K562 (cell line): ENCODE results near the gene NHSL2. TPM values are rescaled to one million over a fixed set of nuclear protein-coding genes. Genes with fewer than 3 reads are reported as not detected.

Source experiments
- ATAC-seq: fragments of 200-7000 bp; cut with Tn5 transposase; 3 replicates; pipeline ENCODE4 v1.9.1; 2020; ENCODE audit warnings: moderate library complexity
- BruUV-seq: library from RNA; stranded (reverse); fragments of 400-500 nt; replicated peaks from 2 replicates; lab custom pipeline; 2021; lab: Mats Ljungman, UMichigan
- CTCF ChIA-PET: fragments of 300-600 bp; formaldehyde crosslinking; extraction: SDS; loops from one replicate; lab custom pipeline; 2021; ENCODE audit warnings: low intra/inter-chr PET ratio; lab: Yijun Ruan, JAX
- POLR2A ChIA-PET: fragments of 300-600, 350-650 bp; sonication (Branson Sonifier 250); formaldehyde crosslinking; extraction: SDS; loops from one replicate; lab custom pipeline; 2021; ENCODE audit warnings: antibody characterized with exemption, inconsistent platforms; lab: Yijun Ruan, JAX
- DNase-seq, 4 experiments: peaks; one replicate each; pipeline versions ENCODE4 v3.0.0 to v3.0.0-alpha.2; 2011 to 2018; ENCODE audit warnings: low spot score in 3 of 4, mixed read lengths in 3 of 4; ENCODE audit errors: extremely low read depth in 1 of 4
- FAIRE-seq: peaks from 2 replicates; lab custom pipeline; 2011; peaks lifted over from hg19 to GRCh38; lab: Jason Lieb, UNC
- H2AFZ ChIP-seq: 2 replicates; pipeline ENCODE4 v1.6.0; 2011; ENCODE audit warnings: low read depth, low read length, control low read depth, inconsistent platforms
- H3K27ac ChIP-seq: fragments of 200-600 bp; 3 replicates; pipeline ENCODE4 v1.8.0; 2011; ENCODE audit warnings: low read depth, mild to moderate bottlenecking, control low read depth, inconsistent platforms, low read length, moderate library complexity, mixed read lengths; ENCODE audit errors: extremely low read depth
- H3K27me3 ChIP-seq, 2 experiments: fragments of 300-600 bp in 1 of 2; 2 replicates in 1 of 2; 3 replicates in 1 of 2; pipeline versions ENCODE4 v1.6.0 to v1.8.0; 2011; ENCODE audit warnings: inconsistent platforms in 2 of 2, low read length in 2 of 2, mild to moderate bottlenecking in 1 of 2, mixed read lengths in 1 of 2, moderate library complexity in 1 of 2; ENCODE audit not compliant: control insufficient read depth in 2 of 2, insufficient read depth in 2 of 2
- H3K36me3 ChIP-seq: fragments of 300-600 bp; 3 replicates; pipeline ENCODE4 v1.8.0; 2011; ENCODE audit warnings: mild to moderate bottlenecking, low read length, inconsistent platforms; ENCODE audit not compliant: control insufficient read depth, insufficient read depth
- H3K4me1 ChIP-seq, 2 experiments: fragments of 200-600 bp in 1 of 2; replicated peaks in 1 of 2; 2 replicates in 1 of 2; 3 replicates in 1 of 2; pipeline versions ENCODE4 v1.5.1 to v1.8.0; 2011; ENCODE audit warnings: inconsistent platforms in 2 of 2, low read length in 2 of 2, mild to moderate bottlenecking in 1 of 2, mixed read lengths in 1 of 2, moderate library complexity in 1 of 2; ENCODE audit not compliant: control insufficient read depth in 2 of 2, insufficient read depth in 2 of 2
- H3K4me2 ChIP-seq: 2 replicates; pipeline ENCODE4 v1.6.1; 2011; ENCODE audit warnings: low read length, control low read depth, inconsistent platforms, mixed read lengths; ENCODE audit not compliant: insufficient read depth
- H3K4me3 ChIP-seq: fragments of 200-600 bp; sonication (generic), shearing (Covaris generic); 2 replicates; pipeline ENCODE4 v1.5.1; 2016; ENCODE audit warnings: control low read depth, inconsistent platforms
- H3K79me2 ChIP-seq: fragments of 200-600 bp; 3 replicates; pipeline ENCODE4 v1.8.0; 2011; ENCODE audit warnings: low read length, inconsistent platforms; ENCODE audit not compliant: control insufficient read depth, insufficient read depth
- H3K9ac ChIP-seq, 2 experiments: 2 replicates each; pipeline versions ENCODE4 v1.6.0 to v1.6.1; 2011; ENCODE audit warnings: low read depth in 2 of 2, low read length in 2 of 2, control low read depth in 1 of 2, inconsistent platforms in 1 of 2, mild to moderate bottlenecking in 1 of 2, mixed read lengths in 1 of 2; ENCODE audit not compliant: insufficient read depth in 1 of 2
- H3K9me1 ChIP-seq: one replicate; pipeline ENCODE4 v1.6.0; 2011; ENCODE audit warnings: inconsistent platforms, mild to moderate bottlenecking, low read length, moderate library complexity; ENCODE audit not compliant: control insufficient read depth, insufficient read depth
- H3K9me3 ChIP-seq: replicated peaks from 2 replicates; pipeline ENCODE4 v1.5.1; 2011; ENCODE audit warnings: low read depth, low read length, inconsistent platforms; ENCODE audit not compliant: control insufficient read depth, insufficient read depth
- H4K20me1 ChIP-seq: replicated peaks from 2 replicates; pipeline ENCODE4 v1.6.1; 2011; ENCODE audit warnings: low read length, inconsistent platforms, mixed read lengths; ENCODE audit not compliant: control insufficient read depth, insufficient read depth
- BDP1 ChIP-seq: IDR thresholded peaks from 3 replicates; pipeline ENCODE4 v1.6.1; 2011; ENCODE audit not compliant: insufficient read length, insufficient read depth
- GATA2 ChIP-seq: sonication (generic); formaldehyde crosslinking; IDR thresholded peaks from 2 replicates; pipeline ENCODE4 v1.4.0; 2020; ENCODE audit warnings: mild to moderate bottlenecking, missing genetic modification reagents
- HMGN3 ChIP-seq: IDR thresholded peaks from 2 replicates; pipeline ENCODE4 v1.6.1; 2011; ENCODE audit warnings: borderline replicate concordance, low read depth, mild to moderate bottlenecking, mixed read lengths, low read length; ENCODE audit not compliant: insufficient read length; ENCODE audit errors: extremely low read depth
- MLLT1 ChIP-seq, 2 experiments: fragments of 450-650 bp; IDR thresholded peaks; 2 replicates each; pipeline ENCODE4 v1.6.1; 2016
- MLX ChIP-seq, 2 experiments: fragments of 450-650 bp in 1 of 2; sonication (generic) in 1 of 2; formaldehyde crosslinking; conservative IDR thresholded peaks; 2 replicates each; pipeline versions ENCODE4 v1.4.0 to v1.8.1; 2020 to 2022; ENCODE audit warnings: mild to moderate bottlenecking in 1 of 2, missing genetic modification reagents in 1 of 2
- OTX1 ChIP-seq: fragments of 450-650 bp; formaldehyde crosslinking; IDR thresholded peaks from 2 replicates; pipeline ENCODE4 v1.4.0; 2022; ENCODE audit warnings: mild to moderate bottlenecking
- PHB2 ChIP-seq: fragments of 450-650 bp; IDR thresholded peaks from 2 replicates; pipeline ENCODE4 v1.6.1; 2017; ENCODE audit warnings: low read depth
- POLR2B ChIP-seq: fragments of 450-650 bp; IDR thresholded peaks from 2 replicates; pipeline ENCODE4 v1.6.1; 2018; ENCODE audit warnings: low read depth; ENCODE audit not compliant: partially characterized antibody
- PRPF4 ChIP-seq: fragments of 200-400 bp; formaldehyde crosslinking; IDR thresholded peaks from one replicate; pipeline ENCODE4 v1.6.1; 2017; ENCODE audit warnings: low read length, low read depth, mild to moderate bottlenecking; ENCODE audit not compliant: insufficient read depth, poor library complexity, severe bottlenecking
- SNIP1 ChIP-seq: fragments of 450-650 bp; IDR thresholded peaks from 2 replicates; pipeline ENCODE4 v1.7.1; 2017; ENCODE audit warnings: low read depth, mild to moderate bottlenecking
- TARDBP ChIP-seq: fragments of 450-650 bp; IDR thresholded peaks from 2 replicates; pipeline ENCODE4 v1.6.1; 2016
- TBP ChIP-seq: optimal IDR thresholded peaks from 2 replicates; pipeline ENCODE3; 2011; ENCODE audit warnings: low read depth, low read length, improper control_type of control experiment
- TRIM28 ChIP-seq: fragments of 450-650 bp; IDR thresholded peaks from 2 replicates; pipeline ENCODE4 v1.6.1; 2017
- XRCC5 ChIP-seq: fragments of 200-400 bp; formaldehyde crosslinking; IDR thresholded peaks from 2 replicates; pipeline ENCODE4 v1.6.1; 2017; ENCODE audit warnings: low read depth, mild to moderate bottlenecking, low read length
- ZNF174 ChIP-seq: fragments of 250-450 bp; sonication (Bioruptor Pico); IDR thresholded peaks from 2 replicates; pipeline ENCODE4 v1.4.0; 2020; ENCODE audit warnings: mild to moderate bottlenecking
- ZNF785 ChIP-seq: fragments of 250-450 bp; sonication (Bioruptor Pico); IDR thresholded peaks from 2 replicates; pipeline ENCODE4 v1.4.0; 2020; ENCODE audit warnings: mild to moderate bottlenecking
- WGBS: fragments of 100-300 bp; shearing (Covaris generic); methylation state at CpG from one replicate; pipeline ENCODE4 v1.1.6; 2016; ENCODE audit warnings: low coverage, mixed read lengths; ENCODE audit not compliant: insufficient coverage; ENCODE audit errors: missing lambda C conversion rate; 5-methylcytosine and 5-hydroxymethylcytosine counted together
- in situ Hi-C: fragments of 300-500 bp; cut with MboI; formaldehyde crosslinking; loops from 4 replicates; pipeline ENCODE4 v1.15.0; 2018; ENCODE audit warnings: inconsistent platforms, mixed read lengths
- intact Hi-C: fragments of 100-400 bp; cut with micrococcal nuclease; formaldehyde crosslinking; loops from 2 replicates; pipeline ENCODE4 v1.14.2; 2022
- polyA plus RNA-seq, 8 experiments: library from polyadenylated mRNA; depleted of rRNA in 4 of 8; stranded (reverse) in 5 of 8; unstranded in 3 of 8; fragments of >200 nt; fragmentation: Nextera tagmentation in 2 of 8; fragmentation: Illumina TruSeq in 1 of 8; extraction: Ambion mirVana in 2 of 8; extraction: Trizol in 1 of 8; gene quantifications; 2 replicates each; pipeline versions ENCODE4 v1.2.1 to v1.2.3, GENCODE V29; 2011 to 2014; ENCODE audit warnings: inconsistent platforms in 1 of 8, missing spikeins in 1 of 8
- total RNA-seq, 7 experiments: library from RNA; depleted of rRNA in 6 of 7; stranded (reverse); fragments of >200 nt in 6 of 7; fragmentation: Illumina TruSeq in 2 of 7; extraction: Trizol in 2 of 7; gene quantifications; 2 replicates each; pipeline versions ENCODE4 v1.2.1 to v1.2.3, GENCODE V29; 2011 to 2021; ENCODE audit warnings: low replicate concordance in 1 of 7

NHSL2 gene
- total and polyA plus RNA-seq, 9 of the 15 experiments (the other 6 are each of a cell fraction or from before 2014, with no cell fraction given), result 0.02 TPM; not detected in 8

- no peak for FAIRE-seq
- H3K79me2 ChIP-seq, result no peaks in the 10 kb centered on the region
- no peak overlapping the region for H3K9ac ChIP-seq
- BruUV-seq, result no TSS peak
- WGBS, result 2% methylated on average over 9 of the region's 12 CpGs
- TF ChIP-seq TRIM28 (no peak), MLX (CRISPR knock-in tag; conservative IDR thresholded peaks at IDR 0.05) (no peak), ZNF785 (CRISPR knock-in tag) (no peak), XRCC5 (no peak), HMGN3 (no peak)
- TF ChIP-seq, all 486 proteins: peak for 0
- ChIA-PET POLR2A (no interaction called here), CTCF (no interaction called here)
- Histone ChIP-seq H3K4me3 (no peak overlapping the region), H3K9me1 (no peaks in the 10 kb centered on the region), H3K27ac (no peak overlapping the region), H2AFZ (no peak overlapping the region), H3K36me3 (no peaks in the 10 kb centered on the region), H3K27me3 (peaks cover 0 to 38% of the 10 kb centered on the region in 2 experiments; a peak in 3 of 5 replicates), H3K9me3 (no peaks in the 10 kb centered on the region), H3K4me1 (no peaks in the 10 kb centered on the region), H3K4me2 (no peak overlapping the region), H4K20me1 (0 out of 2 replicates have a peak, but pooled peaks cover 3% of the 10 kb centered on the region)
- DNase-seq (no peak), ATAC-seq (no peak)
- in situ Hi-C loops (no loop called here), intact Hi-C loops (no loop called here)
These were observed 169.0 kb downstream of the NHSL2 start for GRCh38 chrX:72079607-72080006.

- in situ Hi-C loops (no loop called here), intact Hi-C loops (no loop called here)
- FAIRE-seq (no peak), DNase-seq (no peak), ATAC-seq (no peak)
- Histone ChIP-seq H2AFZ (no peak overlapping the region), H3K4me1 (no peaks in the 10 kb centered on the region), H3K27me3 (peaks cover 0 to 44% of the 10 kb centered on the region in 2 experiments; a peak in 3 of 5 replicates), H3K9me3 (no peaks in the 10 kb centered on the region), H3K4me2 (no peak overlapping the region), H3K27ac (no peak overlapping the region), H3K9ac (no peak overlapping the region), H4K20me1 (0 out of 2 replicates have a peak, but pooled peaks cover 3% of the 10 kb centered on the region), H3K9me1 (no peaks in the 10 kb centered on the region), H3K36me3 (no peaks in the 10 kb centered on the region), H3K4me3 (no peak overlapping the region), H3K79me2 (no peaks in the 10 kb centered on the region)
- ChIA-PET CTCF (no interaction called here), POLR2A (no interaction called here)
- BruUV-seq, result no TSS peak
- 2% methylated on average over 7 of the region's 7 CpGs for WGBS
- TF ChIP-seq MLLT1 (IDR thresholded peaks at IDR 0.05) (no peak), ZNF174 (CRISPR knock-in tag) (no peak), OTX1 (CRISPR knock-in tag) (no peak), SNIP1 (no peak), PHB2 (no peak), TBP (no peak), POLR2B (no peak), TARDBP (no peak), BDP1 (no peak), GATA2 (no peak), PRPF4 (no peak)
These were observed 169.5 kb downstream of the NHSL2 start for GRCh38 chrX:72080150-72080549.
